ENCODE data around the gene ALDH2.

DNA sequence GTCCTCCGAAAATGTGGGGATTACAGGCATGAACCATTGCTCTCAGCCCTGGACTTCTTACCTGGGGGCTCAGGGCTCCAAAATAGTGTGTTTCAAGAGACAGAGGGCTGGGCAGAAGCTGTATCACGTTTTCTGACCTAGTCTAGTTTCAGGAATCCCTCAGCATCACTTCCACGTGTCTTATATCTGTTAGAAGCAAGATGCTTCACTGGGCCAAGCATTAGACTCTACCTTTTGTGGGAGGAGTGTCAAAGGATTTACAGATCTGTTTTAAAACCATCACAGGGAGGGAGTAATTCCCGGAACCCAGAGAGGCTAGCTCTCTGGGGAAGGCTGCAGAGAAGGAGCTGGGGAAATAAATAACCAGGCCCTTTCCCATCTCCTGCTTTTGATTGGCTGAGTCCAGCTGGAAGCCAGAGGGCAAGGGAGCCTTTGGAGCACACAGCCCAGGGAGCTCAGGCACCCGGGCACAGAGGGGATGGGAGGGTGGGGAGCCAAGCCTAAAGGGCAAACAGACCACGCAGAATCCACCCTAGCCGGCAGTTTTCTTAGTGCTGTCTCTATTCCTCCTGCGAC lies 33.3 kb upstream of the ALDH2 start:
- TF ChIP-seq POLR2A (IDR thresholded peaks at IDR 0.05; ENCODE audit: extremely low read depth, insufficient read length): no peak
- TF ChIP-seq, protein P1, sequence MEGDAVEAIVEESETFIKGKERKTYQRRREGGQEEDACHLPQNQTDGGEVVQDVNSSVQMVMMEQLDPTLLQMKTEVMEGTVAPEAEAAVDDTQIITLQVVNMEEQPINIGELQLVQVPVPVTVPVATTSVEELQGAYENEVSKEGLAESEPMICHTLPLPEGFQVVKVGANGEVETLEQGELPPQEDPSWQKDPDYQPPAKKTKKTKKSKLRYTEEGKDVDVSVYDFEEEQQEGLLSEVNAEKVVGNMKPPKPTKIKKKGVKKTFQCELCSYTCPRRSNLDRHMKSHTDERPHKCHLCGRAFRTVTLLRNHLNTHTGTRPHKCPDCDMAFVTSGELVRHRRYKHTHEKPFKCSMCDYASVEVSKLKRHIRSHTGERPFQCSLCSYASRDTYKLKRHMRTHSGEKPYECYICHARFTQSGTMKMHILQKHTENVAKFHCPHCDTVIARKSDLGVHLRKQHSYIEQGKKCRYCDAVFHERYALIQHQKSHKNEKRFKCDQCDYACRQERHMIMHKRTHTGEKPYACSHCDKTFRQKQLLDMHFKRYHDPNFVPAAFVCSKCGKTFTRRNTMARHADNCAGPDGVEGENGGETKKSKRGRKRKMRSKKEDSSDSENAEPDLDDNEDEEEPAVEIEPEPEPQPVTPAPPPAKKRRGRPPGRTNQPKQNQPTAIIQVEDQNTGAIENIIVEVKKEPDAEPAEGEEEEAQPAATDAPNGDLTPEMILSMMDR (IDR thresholded peaks at IDR 0.05; ENCODE audit: low read depth, low read length): no peak
- no peak for TF ChIP-seq MYC (IDR thresholded peaks at IDR 0.05; ENCODE audit: low read depth, low read length)

All from NB4 (cell line).